Neural cell (in vitro differentiated cells): ENCODE data around the gene STIL. TPM values are rescaled to one million over a fixed set of nuclear protein-coding genes. Genes with fewer than 3 reads are reported as not detected.
"Not testable (repeated sequence)": the region's sequence is repeated elsewhere in the genome, so short reads cannot be mapped to it uniquely, and the experiment has no call there.

Experiments
- H2AFZ ChIP-seq: fragments of 200-600, 300-800 bp; sonication (generic), shearing (Covaris generic); 2 replicates; pipeline ENCODE4 v1.6.0; 2014; ENCODE audit warnings: low read depth, mild to moderate bottlenecking, antibody characterized with exemption, low read length, moderate library complexity
- H3F3A ChIP-seq: fragments of 200-600 bp; shearing (Covaris generic); 2 replicates; pipeline ENCODE4 v1.6.1; 2016; ENCODE audit warnings: mild to moderate bottlenecking, moderate library complexity, mixed read lengths, antibody characterized with exemption, low read length; ENCODE audit not compliant: insufficient read depth, poor library complexity, severe bottlenecking
- H3K27ac ChIP-seq: fragments of 200-600, 300-800 bp; sonication (generic), shearing (Covaris generic); 2 replicates; pipeline ENCODE4 v1.5.1; 2014; ENCODE audit warnings: mild to moderate bottlenecking, low read length, moderate library complexity
- H3K27me3 ChIP-seq: fragments of 300-800, 200-600 bp; sonication (generic), shearing (Covaris generic); 2 replicates; pipeline ENCODE4 v1.6.0; 2014; ENCODE audit warnings: mild to moderate bottlenecking, low read depth, low read length, moderate library complexity; ENCODE audit not compliant: insufficient read depth
- H3K36me3 ChIP-seq: fragments of 300-800, 200-600 bp; sonication (generic), shearing (Covaris generic); 2 replicates; pipeline ENCODE4 v1.5.1; 2014; ENCODE audit warnings: mild to moderate bottlenecking, antibody characterized with exemption, low read length, moderate library complexity; ENCODE audit not compliant: insufficient read depth
- H3K4me2 ChIP-seq: fragments of 300-800, 200-600 bp; sonication (generic), shearing (Covaris generic); 2 replicates; pipeline ENCODE4 v1.6.0; 2014; ENCODE audit warnings: mild to moderate bottlenecking, low read length
- H3K4me3 ChIP-seq: fragments of 300-800, 200-600 bp; sonication (generic), shearing (Covaris generic); 2 replicates; pipeline ENCODE4 v1.5.1; 2014; ENCODE audit warnings: mild to moderate bottlenecking, low read length, moderate library complexity
- H3K79me2 ChIP-seq: fragments of 200-600 bp; shearing (Covaris generic); replicated peaks from 2 replicates; pipeline ENCODE4 v1.6.0; 2014; ENCODE audit warnings: mild to moderate bottlenecking, low read length, moderate library complexity; ENCODE audit not compliant: insufficient read depth
- H3K9ac ChIP-seq: fragments of 300-800, 200-600 bp; sonication (generic), shearing (Covaris generic); 2 replicates; pipeline ENCODE4 v1.6.1; 2016; ENCODE audit warnings: mild to moderate bottlenecking, low read length, mixed read lengths
- H3K9me2 ChIP-seq: fragments of 200-600 bp; shearing (Covaris generic); 2 replicates; pipeline ENCODE4 v1.6.1; 2016; ENCODE audit warnings: mild to moderate bottlenecking, low read length, mixed read lengths; ENCODE audit not compliant: insufficient read depth
- H3K9me3 ChIP-seq: fragments of 200-600, 300-800 bp; sonication (generic), shearing (Covaris generic); 2 replicates; pipeline ENCODE4 v1.6.1; 2016; ENCODE audit warnings: mild to moderate bottlenecking, mixed run types, low read length, moderate library complexity, mixed read lengths
- H4K20me1 ChIP-seq: fragments of 200-600 bp; shearing (Covaris generic); 2 replicates; pipeline ENCODE4 v1.6.1; 2016; ENCODE audit warnings: mild to moderate bottlenecking, mixed run types; ENCODE audit not compliant: insufficient read depth
- CTCF ChIP-seq: fragments of 450-650 bp; IDR thresholded peaks from 2 replicates; pipeline ENCODE4 v1.5.1; 2014; ENCODE audit warnings: antibody characterized with exemption, mild to moderate bottlenecking, moderate library complexity; ENCODE audit not compliant: poor library complexity, severe bottlenecking
- EP300 ChIP-seq: fragments of 450-650 bp; conservative IDR thresholded peaks from 2 replicates; pipeline ENCODE4 v1.6.1; 2014; ENCODE audit warnings: antibody characterized with exemption, mild to moderate bottlenecking, moderate library complexity; ENCODE audit not compliant: poor library complexity, severe bottlenecking
- EZH2 ChIP-seq: fragments of 200-600, 300-800 bp; shearing (Covaris generic), sonication (generic); IDR thresholded peaks from 2 replicates; pipeline ENCODE4 v1.6.1; 2014; ENCODE audit warnings: antibody characterized with exemption, low read length, borderline replicate concordance, mild to moderate bottlenecking; ENCODE audit not compliant: insufficient read depth, poor library complexity, severe bottlenecking
- MXI1 ChIP-seq: fragments of 450-650 bp; conservative IDR thresholded peaks from 2 replicates; pipeline ENCODE4 v1.6.1; 2014; ENCODE audit warnings: antibody characterized with exemption, mild to moderate bottlenecking; ENCODE audit not compliant: poor library complexity, severe bottlenecking
- POLR2AphosphoS5 ChIP-seq: IDR thresholded peaks from 2 replicates; pipeline ENCODE4 v1.6.1; 2012
- RAD21 ChIP-seq: fragments of 450-650 bp; conservative IDR thresholded peaks from 2 replicates; pipeline ENCODE4 v1.6.1; 2014; ENCODE audit warnings: antibody characterized with exemption, mild to moderate bottlenecking, moderate library complexity
- REST ChIP-seq: IDR thresholded peaks from 2 replicates; pipeline ENCODE4 v1.6.1; 2012; ENCODE audit warnings: borderline replicate concordance
- SMC3 ChIP-seq: fragments of 450-650 bp; conservative IDR thresholded peaks from 2 replicates; pipeline ENCODE4 v1.6.1; 2014; ENCODE audit warnings: antibody characterized with exemption, mild to moderate bottlenecking, moderate library complexity; ENCODE audit not compliant: poor library complexity
- TAF1 ChIP-seq: IDR thresholded peaks from 2 replicates; pipeline ENCODE4 v1.6.1; 2012; ENCODE audit warnings: low read depth
- polyA plus RNA-seq: library from polyadenylated mRNA; depleted of rRNA; stranded (reverse); fragments of >200 nt; gene quantifications from 2 replicates; pipeline ENCODE4 v1.2.3, GENCODE V29; 2014

The STIL gene
- polyA plus RNA-seq, 1 donor from 2014 or later = 0.53 TPM

GRCh38 chr1:47295579-47295978, 18.4 kb downstream of the STIL start:
- Histone ChIP-seq H4K20me1 (no peaks in the 10 kb centered on the region), H3F3A (no peaks in the 10 kb centered on the region), H2AFZ (no peak overlapping the region), H3K9me3 (no peaks in the 10 kb centered on the region), H3K36me3 (no peaks in the 10 kb centered on the region), H3K9ac (no peak overlapping the region), H3K27ac (no peak overlapping the region), H3K4me2 (no peak overlapping the region), H3K79me2 (no peaks in the 10 kb centered on the region), H3K4me3 (no peak overlapping the region), H3K27me3 (no peaks in the 10 kb centered on the region), H3K9me2 (no peaks in the 10 kb centered on the region)
- TF ChIP-seq EP300 = no peak
- no peak for TF ChIP-seq CTCF
- TF ChIP-seq MXI1 = no peak
- TF ChIP-seq TAF1 = no peak
- no peak for TF ChIP-seq REST
- TF ChIP-seq SMC3 = no peak
- TF ChIP-seq POLR2AphosphoS5 = no peak
- no peak for TF ChIP-seq RAD21
- TF ChIP-seq EZH2 = no peak

- H3K9ac ChIP-seq, H3K27ac ChIP-seq, H3K9me2 ChIP-seq, H3K4me2 ChIP-seq, H2AFZ ChIP-seq, H3K9me3 ChIP-seq, H3K79me2 ChIP-seq, H3K4me3 ChIP-seq, H3F3A ChIP-seq, H4K20me1 ChIP-seq, H3K36me3 ChIP-seq, H3K27me3 ChIP-seq: not testable (repeated sequence)
These were observed 19.1 kb downstream of the STIL start for GRCh38 chr1:47294863-47295262.

- not testable (repeated sequence) for H3F3A ChIP-seq, H3K4me2 ChIP-seq, H3K4me3 ChIP-seq, H3K9me3 ChIP-seq, H4K20me1 ChIP-seq, H3K9ac ChIP-seq, H3K79me2 ChIP-seq, H3K36me3 ChIP-seq, H3K27me3 ChIP-seq, H3K9me2 ChIP-seq, H3K27ac ChIP-seq, H2AFZ ChIP-seq
These were observed 25.8 kb downstream of the STIL start for GRCh38 chr1:47288116-47288515.
